Measurements from ENCODE around the gene GSTK1.
"Not testable (repeated sequence)": the region's sequence is repeated elsewhere in the genome, so short reads cannot be mapped to it uniquely, and the experiment has no call there.

Gene GSTK1

DNA sequence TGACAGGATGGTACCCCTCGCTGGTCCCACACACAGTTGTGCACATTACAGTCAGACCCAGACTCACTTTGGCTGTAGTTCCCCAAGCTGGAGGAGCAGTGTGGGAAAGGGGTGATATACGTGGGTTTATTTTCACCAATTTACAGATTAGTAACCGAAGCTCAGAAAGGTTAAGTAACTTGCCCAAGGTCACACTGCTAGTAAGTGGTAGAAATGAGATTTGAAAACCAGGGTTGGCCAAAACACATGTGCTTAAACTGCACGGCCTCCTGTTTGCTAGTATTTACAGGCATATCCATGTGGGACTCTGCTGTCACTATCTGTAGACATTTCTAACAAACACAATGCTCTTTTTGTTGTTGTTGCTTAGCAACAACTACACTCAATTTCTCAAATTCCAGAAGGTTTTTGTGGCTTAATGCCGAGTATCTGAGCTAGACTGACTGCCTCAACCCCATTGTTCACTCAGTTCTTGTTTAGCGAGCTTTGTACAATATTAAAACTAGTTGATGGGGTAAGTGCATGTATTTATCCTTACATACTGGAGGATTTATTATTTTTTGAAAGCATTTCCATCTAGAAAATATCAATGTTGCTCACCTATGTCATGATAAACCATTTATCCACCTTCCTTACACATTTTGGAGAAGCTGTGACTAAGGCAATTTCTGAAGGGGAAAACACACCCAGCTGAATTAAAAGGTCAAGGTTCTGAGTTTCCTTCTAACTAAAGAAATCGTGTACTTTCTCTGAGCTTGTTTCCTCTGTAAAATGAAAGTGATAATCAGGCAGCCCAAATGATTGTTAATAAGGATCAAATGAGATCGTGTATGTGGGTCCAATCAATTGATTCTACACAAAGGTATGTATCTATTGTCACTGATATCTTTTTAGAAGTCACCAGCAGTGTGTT is 16.2 kb downstream of the GSTK1 start:
- DNase-seq = no peak

DNA sequence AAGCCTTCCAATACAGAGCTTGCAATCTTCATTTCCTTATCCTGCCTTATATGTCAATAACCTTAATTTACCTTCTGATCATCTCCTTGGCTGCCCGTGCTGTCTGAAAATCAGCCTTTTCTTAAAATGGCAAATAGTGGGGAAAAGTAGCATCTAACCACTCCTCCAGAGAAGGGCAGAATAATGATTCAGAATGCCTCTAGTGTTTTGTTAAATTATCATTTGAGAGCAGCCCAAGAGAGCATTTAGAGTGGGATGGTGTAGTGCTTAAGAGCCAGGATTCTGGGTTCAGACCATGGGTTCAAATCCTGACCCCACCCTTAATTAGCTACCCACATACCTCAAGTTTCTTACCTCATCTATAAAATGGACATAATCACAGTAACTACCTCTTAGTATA is 16.9 kb downstream of the GSTK1 start:
- DNase-seq = no peak

- DNase-seq = no peak
Measured at GRCh38 chr7:143280566-143280965, 17.3 kb downstream of the GSTK1 start.

GRCh38 chr7:143281529-143281928 is 18.3 kb downstream of the GSTK1 start:
- no peak for DNase-seq

DNA sequence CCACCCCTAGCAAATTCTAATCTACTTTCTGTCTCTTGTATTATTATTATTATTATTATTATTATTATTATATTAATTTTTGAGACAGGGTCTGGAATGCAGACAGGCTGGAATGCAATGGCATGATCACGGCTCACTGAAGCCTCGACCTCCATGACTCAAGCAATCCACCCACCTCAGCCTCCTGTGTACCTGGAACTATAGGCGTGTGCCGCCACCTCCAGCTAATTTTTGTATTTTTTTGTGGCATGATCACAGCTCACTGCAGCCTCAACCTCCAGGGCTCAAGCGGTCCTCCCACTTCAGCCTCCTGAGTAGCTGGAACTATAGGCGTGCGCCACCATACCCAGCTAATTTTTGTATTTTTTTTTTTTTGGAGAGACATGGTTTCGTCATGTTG is 18.9 kb downstream of the GSTK1 start:
- no peak for DNase-seq

- no peak for DNase-seq
Measured at GRCh38 chr7:143283381-143283780, 20.1 kb downstream of the GSTK1 start.

- no peak for DNase-seq
Measured at GRCh38 chr7:143284591-143285469, 21.6 kb downstream of the GSTK1 start, which contains the start of gene TMEM139. Gene TMEM139, plus strand, starts transcription at chr7:143284958. Its CDS starts 1,000 bp downstream, at chr7:143285958.

- no peak for DNase-seq
Measured at GRCh38 chr7:143285470-143285778, 22.2 kb downstream of the GSTK1 start.

DNA sequence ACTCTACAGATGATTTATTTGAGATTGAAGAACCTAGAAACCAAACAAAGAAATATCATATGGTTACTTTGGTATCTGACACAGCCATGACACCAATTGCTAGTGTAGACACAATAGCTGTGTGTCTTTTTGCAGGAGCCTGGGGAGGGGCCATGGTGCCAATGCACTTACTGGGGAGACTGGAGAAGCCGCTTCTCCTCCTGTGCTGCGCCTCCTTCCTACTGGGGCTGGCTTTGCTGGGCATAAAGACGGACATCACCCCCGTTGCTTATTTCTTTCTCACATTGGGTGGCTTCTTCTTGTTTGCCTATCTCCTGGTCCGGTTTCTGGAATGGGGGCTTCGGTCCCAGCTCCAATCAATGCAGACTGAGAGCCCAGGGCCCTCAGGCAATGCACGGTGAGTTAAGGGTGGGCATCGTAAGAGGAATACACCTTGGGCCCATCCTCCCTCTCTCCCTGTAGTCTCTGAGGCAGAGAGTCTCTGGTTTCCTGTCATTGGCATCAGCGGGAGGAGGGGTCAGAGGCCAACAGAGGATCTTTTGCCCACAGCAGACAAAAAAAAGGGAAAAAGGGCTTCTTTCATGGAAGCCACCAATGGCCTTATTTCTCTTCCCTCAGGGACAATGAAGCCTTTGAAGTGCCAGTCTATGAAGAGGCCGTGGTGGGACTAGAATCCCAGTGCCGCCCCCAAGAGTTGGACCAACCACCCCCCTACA is 22.7 kb downstream of the GSTK1 start:
- no peak for DNase-seq

DNA sequence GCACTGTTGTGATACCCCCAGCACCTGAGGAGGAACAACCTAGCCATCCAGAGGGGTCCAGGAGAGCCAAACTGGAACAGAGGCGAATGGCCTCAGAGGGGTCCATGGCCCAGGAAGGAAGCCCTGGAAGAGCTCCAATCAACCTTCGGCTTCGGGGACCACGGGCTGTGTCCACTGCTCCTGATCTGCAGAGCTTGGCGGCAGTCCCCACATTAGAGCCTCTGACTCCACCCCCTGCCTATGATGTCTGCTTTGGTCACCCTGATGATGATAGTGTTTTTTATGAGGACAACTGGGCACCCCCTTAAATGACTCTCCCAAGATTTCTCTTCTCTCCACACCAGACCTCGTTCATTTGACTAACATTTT is 23.3 kb downstream of the GSTK1 start:
- DNase-seq = no peak

DNA sequence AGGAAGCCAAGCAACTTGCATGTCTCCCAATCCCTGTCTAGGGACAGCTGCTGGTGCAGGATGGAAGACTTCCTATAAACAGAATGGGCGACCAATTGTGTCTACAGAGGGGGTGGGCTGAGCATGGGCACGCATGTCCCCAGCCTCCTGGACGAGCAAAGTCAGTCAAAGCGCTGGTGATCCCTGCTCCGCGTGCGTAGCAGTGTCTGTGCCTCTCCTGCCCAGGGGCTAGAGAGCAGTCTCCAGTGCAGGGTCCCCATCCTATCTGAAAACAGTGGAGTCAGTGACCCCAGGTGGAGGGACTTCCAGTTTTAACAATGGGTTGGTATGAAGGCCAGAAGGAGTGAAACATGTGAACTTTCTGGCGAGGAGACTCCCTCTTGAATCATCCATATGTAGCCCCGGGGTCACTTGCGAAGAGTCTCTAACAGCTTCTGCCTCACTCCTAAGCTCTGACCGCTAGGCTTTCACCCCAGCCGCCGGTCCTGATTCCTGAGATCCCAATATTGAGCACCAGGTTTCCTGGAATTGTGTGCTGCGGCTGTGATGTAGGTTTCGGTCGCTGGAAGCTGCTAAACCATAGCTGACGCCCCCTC is 24.2 kb downstream of the GSTK1 start:
- DNase-seq = no peak

DNA sequence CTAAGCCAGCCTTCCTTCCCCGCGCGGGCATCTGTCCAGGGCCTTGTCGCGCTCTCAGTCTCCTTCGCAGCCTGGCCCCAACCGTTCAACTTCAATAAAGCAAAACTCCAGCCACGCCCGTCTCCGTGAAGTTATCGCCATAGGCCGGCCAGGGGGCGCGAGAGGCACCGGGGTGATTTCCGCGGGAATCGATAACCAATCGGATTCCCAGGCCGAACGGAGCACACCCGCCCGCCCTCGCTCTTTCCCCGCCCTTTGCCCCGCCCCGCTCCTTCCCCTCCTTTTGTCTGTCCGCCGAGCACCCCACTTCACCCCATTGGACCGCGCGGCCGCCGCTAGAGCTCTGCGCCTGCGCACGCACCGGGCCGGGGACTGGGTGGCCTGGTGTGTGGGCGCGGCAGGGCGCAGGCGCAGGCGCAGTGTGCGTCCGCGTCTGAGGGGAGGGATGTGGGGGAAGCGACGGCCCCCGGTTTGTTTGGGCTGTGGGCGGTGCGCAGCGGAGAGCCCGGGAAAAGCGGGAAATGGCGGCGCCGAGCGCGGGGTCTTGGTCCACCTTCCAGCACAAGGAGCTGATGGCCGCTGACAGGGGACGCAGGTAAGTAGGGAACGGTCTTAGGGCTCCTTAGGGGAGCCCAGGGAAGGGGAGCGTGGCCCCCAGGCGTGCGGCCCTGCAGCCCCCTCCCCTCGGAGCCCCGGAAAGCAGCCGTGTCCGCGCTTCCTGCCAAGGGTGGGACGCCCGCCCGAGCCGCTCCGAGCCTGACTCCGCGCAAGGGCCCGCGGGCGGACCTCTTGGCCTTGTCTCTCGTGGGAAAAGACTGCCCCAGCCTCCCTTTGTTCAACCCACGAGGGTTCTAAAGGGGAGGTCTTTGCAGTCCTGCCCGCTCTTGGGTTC is 24.9 kb downstream of the GSTK1 start, which contains the start of gene CASP2:
Gene CASP2 (plus strand): TSS at position 417 of the 892 bp plus-strand sequence. CDS start 105 bp downstream, at position 522.
- peak; percentile 92 for DNase-seq

DNA sequence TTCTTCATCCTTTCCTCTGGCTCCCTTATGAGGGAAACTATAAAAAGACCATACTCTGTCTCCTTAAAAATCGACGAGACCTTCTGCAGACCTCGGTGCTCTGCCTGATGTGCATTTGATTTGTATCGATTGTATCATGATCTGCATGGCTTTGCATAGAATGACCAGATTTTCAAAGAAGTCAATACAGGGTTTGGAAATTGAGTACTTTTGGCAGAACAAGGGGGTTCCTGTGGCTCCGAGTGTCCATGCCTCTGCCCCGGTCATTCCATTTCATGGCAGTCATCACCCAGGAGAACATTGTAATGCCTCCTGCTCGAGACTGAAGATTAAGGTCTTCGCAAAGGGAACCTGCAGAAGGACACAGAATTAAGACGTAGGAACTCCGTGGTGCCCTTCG is 25.6 kb downstream of the GSTK1 start:
- DNase-seq = no peak

DNA sequence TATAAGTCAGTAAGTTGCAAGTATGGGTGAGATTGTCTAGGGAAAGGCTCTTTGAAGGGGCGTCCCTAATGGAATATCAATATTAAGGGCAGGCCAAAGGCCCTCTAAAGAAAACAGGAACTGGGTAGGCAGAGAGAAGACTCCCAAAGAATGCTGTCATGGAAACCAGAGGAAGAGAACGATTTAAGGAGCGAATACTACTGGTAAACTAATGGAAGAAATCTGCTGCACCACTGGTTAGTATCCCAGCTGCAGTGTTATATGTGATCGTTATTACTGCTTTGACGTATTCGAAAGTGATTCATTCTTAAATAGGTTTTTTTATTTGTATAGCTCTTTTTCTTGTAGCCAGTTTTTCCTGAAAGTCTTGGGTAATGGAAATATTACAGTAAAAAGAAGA is 26.2 kb downstream of the GSTK1 start:
- DNase-seq = no peak

GRCh38 chr7:143289888-143290287 is 26.6 kb downstream of the GSTK1 start:
- not testable (repeated sequence) for DNase-seq

DNA sequence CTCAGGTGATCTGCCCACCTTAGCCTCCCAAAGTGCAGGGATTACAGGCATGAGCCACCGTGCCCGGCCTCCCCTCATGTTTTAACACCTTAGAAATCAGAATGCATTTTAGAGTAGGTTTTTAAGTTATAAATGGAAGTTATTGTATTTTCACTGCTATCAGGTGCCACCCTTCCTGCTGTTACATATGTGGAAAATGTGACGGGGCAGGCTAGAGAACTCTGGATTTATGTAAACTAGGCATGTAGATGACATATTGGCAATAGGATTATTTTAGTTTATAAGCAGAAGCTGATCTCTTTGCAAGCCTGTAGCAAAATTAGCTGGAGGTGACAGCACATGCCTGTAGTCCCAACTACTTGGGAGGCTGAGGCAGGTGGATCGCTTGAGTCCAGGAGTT is 27.1 kb downstream of the GSTK1 start:
- DNase-seq = no peak

GRCh38 chr7:143292876-143293275 is 29.6 kb downstream of the GSTK1 start:
- DNase-seq = no peak

GRCh38 chr7:143295870-143296269 is 32.6 kb downstream of the GSTK1 start:
- no peak for DNase-seq

- no peak for DNase-seq
Measured at GRCh38 chr7:143296686-143297085, 33.4 kb downstream of the GSTK1 start.

DNA sequence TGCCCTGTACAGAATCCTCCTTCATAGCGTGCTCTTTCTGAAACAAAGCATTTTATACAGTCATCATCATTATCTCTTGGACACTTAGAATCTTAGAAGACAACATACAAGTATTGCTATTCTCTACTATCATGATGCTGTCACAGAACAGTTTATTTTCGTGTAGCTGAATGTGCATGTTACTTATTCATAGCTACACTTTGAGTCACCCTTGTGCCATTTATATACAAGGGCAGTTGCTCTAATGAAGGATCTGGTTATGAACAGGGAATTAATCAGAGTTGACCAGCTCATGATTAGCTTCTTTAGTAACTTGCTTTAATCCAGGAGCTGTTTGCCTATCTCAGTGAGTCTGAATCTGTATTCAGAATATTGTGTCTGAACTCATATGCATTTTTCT is 36.1 kb downstream of the GSTK1 start:
- DNase-seq = no peak

DNA sequence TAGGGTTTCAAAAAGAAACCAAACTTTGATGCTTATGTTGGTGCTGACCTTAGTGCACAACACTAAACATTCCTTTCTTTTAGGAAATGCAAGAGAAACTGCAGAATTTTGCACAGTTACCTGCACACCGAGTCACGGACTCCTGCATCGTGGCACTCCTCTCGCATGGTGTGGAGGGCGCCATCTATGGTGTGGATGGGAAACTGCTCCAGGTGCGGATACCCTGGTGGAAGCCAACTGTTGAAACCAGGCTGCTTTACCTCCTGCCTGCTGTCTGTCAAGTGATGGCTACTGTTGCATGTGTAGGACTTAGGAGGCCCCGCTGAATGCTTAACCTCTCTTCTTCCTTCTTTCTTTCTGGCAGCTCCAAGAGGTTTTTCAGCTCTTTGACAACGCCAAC is 36.6 kb downstream of the GSTK1 start:
- no peak for DNase-seq
